Measurements from ENCODE around the gene FAM107B. TPM values are rescaled to one million over a fixed set of nuclear protein-coding genes. Genes with fewer than 3 reads are reported as not detected.

Gene FAM107B
- total and polyA plus RNA-seq, 2 experiments from 2014 or later: 11.0 to 17.6 TPM

DNA sequence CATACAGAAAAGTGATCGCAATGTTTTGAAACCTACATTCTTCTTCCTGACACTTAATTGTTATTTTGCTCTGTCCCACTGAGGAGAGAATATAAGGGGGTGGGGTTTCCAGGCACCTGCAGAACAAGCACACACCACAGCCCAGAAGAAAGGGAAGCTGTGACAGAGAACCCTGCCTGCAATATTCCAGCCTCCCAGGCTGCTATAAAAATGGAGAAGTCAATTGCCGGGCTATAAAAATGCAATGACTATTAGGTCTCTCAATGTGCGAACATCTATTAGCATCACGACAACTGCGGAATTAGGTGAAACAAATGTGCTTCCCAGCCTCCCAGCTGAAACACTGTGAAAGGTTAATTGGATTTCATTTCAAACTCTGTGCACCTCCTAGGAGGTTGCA is 298.7 kb downstream of the FAM107B start:
- no peaks in the 10 kb centered on the region for H4K20me1 ChIP-seq (replicated peaks; ENCODE audit: insufficient read depth)

More for the DNA sequence above, 298.7 kb downstream of the FAM107B start:
- Histone ChIP-seq H3K4me2 (no peak overlapping the region), H3K79me2 (replicated peaks; ENCODE audit: insufficient read depth) (no peaks in the 10 kb centered on the region), H3F3A (replicated peaks; ENCODE audit: low read depth) (no peaks in the 10 kb centered on the region), H3K9me2 (ENCODE audit: insufficient read depth) (no peaks in the 10 kb centered on the region), H3K27ac (ENCODE audit: low read depth) (no peak overlapping the region), H3K27me3 (ENCODE audit: insufficient read depth) (no peaks in the 10 kb centered on the region), H3K4me3 (no peak overlapping the region), H3K36me3 (ENCODE audit: insufficient read depth) (no peaks in the 10 kb centered on the region), H2AFZ (no peak overlapping the region), H3K4me1 (ENCODE audit: insufficient read depth) (no peaks in the 10 kb centered on the region; the same call in 1 of the 2 replicates)
- Mint-ChIP-seq H3K36me3 (ENCODE audit: low read depth) (peaks cover 9% of the 10 kb centered on the region), H3K9me3 (peaks cover 9% of the 10 kb centered on the region), H3K4me3 (no peak overlapping the region), H3K4me1 (peaks cover 10% of the 10 kb centered on the region; the same call in 2 of the 3 replicates), H3K27me3 (ENCODE audit: insufficient read depth, low read depth, poor library complexity) (peaks cover 1% of the 10 kb centered on the region), H3K27ac (no peak overlapping the region)
- no peak for DNase-seq (ENCODE audit: low spot score)
- no peak for ATAC-seq
- no peak for TF ChIP-seq EZH2phosphoT487 (IDR thresholded peaks at IDR 0.05; ENCODE audit: unreplicated experiment)
- TF ChIP-seq POLR2AphosphoS5 (IDR thresholded peaks at IDR 0.05; ENCODE audit: low read depth): no peak
- no peak for TF ChIP-seq NANOG (IDR thresholded peaks at IDR 0.05; ENCODE audit: borderline replicate concordance)
- TF ChIP-seq ETS1 (IDR thresholded peaks at IDR 0.05): no peak
- TF ChIP-seq REST (IDR thresholded peaks at IDR 0.05; ENCODE audit: unreplicated experiment): no peak
- no peak for TF ChIP-seq CTCF (conservative IDR thresholded peaks at IDR 0.05; ENCODE audit: low read depth in 2 of 2)
- TF ChIP-seq ZNF114 (CRISPR knock-in tag; IDR thresholded peaks at IDR 0.05): no peak
- no peak for TF ChIP-seq STAT1 (IDR thresholded peaks at IDR 0.05; ENCODE audit: unreplicated experiment)
- TF ChIP-seq, protein P1, sequence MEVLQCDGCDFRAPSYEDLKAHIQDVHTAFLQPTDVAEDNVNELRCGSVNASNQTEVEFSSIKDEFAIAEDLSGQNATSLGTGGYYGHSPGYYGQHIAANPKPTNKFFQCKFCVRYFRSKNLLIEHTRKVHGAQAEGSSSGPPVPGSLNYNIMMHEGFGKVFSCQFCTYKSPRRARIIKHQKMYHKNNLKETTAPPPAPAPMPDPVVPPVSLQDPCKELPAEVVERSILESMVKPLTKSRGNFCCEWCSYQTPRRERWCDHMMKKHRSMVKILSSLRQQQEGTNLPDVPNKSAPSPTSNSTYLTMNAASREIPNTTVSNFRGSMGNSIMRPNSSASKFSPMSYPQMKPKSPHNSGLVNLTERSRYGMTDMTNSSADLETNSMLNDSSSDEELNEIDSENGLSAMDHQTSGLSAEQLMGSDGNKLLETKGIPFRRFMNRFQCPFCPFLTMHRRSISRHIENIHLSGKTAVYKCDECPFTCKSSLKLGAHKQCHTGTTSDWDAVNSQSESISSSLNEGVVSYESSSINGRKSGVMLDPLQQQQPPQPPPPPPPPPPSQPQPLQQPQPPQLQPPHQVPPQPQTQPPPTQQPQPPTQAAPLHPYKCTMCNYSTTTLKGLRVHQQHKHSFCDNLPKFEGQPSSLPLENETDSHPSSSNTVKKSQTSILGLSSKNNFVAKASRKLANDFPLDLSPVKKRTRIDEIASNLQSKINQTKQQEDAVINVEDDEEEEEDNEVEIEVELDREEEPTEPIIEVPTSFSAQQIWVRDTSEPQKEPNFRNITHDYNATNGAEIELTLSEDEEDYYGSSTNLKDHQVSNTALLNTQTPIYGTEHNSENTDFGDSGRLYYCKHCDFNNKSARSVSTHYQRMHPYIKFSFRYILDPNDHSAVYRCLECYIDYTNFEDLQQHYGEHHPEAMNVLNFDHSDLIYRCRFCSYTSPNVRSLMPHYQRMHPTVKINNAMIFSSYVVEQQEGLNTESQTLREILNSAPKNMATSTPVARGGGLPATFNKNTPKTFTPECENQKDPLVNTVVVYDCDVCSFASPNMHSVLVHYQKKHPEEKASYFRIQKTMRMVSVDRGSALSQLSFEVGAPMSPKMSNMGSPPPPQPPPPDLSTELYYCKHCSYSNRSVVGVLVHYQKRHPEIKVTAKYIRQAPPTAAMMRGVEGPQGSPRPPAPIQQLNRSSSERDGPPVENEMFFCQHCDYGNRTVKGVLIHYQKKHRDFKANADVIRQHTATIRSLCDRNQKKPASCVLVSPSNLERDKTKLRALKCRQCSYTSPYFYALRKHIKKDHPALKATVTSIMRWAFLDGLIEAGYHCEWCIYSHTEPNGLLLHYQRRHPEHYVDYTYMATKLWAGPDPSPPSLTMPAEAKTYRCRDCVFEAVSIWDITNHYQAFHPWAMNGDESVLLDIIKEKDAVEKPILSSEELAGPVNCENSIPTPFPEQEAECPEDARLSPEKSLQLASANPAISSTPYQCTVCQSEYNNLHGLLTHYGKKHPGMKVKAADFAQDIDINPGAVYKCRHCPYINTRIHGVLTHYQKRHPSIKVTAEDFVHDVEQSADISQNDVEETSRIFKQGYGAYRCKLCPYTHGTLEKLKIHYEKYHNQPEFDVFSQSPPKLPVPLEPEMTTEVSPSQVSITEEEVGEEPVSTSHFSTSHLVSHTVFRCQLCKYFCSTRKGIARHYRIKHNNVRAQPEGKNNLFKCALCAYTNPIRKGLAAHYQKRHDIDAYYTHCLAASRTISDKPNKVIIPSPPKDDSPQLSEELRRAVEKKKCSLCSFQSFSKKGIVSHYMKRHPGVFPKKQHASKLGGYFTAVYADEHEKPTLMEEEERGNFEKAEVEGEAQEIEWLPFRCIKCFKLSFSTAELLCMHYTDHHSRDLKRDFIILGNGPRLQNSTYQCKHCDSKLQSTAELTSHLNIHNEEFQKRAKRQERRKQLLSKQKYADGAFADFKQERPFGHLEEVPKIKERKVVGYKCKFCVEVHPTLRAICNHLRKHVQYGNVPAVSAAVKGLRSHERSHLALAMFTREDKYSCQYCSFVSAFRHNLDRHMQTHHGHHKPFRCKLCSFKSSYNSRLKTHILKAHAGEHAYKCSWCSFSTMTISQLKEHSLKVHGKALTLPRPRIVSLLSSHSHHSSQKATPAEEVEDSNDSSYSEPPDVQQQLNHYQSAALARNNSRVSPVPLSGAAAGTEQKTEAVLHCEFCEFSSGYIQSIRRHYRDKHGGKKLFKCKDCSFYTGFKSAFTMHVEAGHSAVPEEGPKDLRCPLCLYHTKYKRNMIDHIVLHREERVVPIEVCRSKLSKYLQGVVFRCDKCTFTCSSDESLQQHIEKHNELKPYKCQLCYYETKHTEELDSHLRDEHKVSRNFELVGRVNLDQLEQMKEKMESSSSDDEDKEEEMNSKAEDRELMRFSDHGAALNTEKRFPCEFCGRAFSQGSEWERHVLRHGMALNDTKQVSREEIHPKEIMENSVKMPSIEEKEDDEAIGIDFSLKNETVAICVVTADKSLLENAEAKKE (CRISPR knock-in tag; IDR thresholded peaks at IDR 0.05): no peak
- TF ChIP-seq ZNF331 (CRISPR knock-in tag; IDR thresholded peaks at IDR 0.05; ENCODE audit: low read depth): no peak
- no peak for TF ChIP-seq CREB1 (CRISPR knock-in tag; IDR thresholded peaks at IDR 0.05; ENCODE audit: low read depth)
- no peak for TF ChIP-seq JUNB (IDR thresholded peaks at IDR 0.05; ENCODE audit: unreplicated experiment)
- TF ChIP-seq EZH2 (IDR thresholded peaks at IDR 0.05; ENCODE audit: low read depth, unreplicated experiment): no peak

Data from GM23338 (cell line).